CD14-positive monocyte (primary cell): ENCODE results near the gene SRRM3. TPM values are rescaled to one million over a fixed set of nuclear protein-coding genes. Genes with fewer than 3 reads are reported as not detected.

Source experiments
- DNase-seq, 3 donors: peaks; one replicate each; pipeline ENCODE4 v3.0.0-alpha.2; 2011 to 2022
- H2AFZ ChIP-seq: 2 replicates; pipeline ENCODE4 v1.6.0; 2012; ENCODE audit warnings: mild to moderate bottlenecking, low read depth, low read length, inconsistent platforms; ENCODE audit not compliant: insufficient read depth, poor library complexity, severe bottlenecking
- H3K27ac ChIP-seq, 2 donors: 1 replicate in 1 of 2; 2 replicates in 1 of 2; pipeline ENCODE4 v1.5.1; 2012 to 2013; ENCODE audit warnings: low read length in 2 of 2, control low read depth in 1 of 2, inconsistent platforms in 1 of 2, low read depth in 1 of 2, mild to moderate bottlenecking in 1 of 2
- H3K27me3 ChIP-seq, 2 donors: one replicate each; pipeline versions ENCODE4 v1.6.0 to v1.6.1; 2011 to 2013; ENCODE audit warnings: low read length in 2 of 2; ENCODE audit not compliant: control insufficient read depth in 2 of 2, insufficient read depth in 2 of 2
- H3K36me3 ChIP-seq, 2 donors: replicated peaks in 1 of 2; 1 replicate in 1 of 2; 2 replicates in 1 of 2; pipeline versions ENCODE4 v1.5.1 to v1.6.1; 2012 to 2013; ENCODE audit warnings: low read length in 2 of 2, control low read depth in 1 of 2, inconsistent platforms in 1 of 2, mild to moderate bottlenecking in 1 of 2; ENCODE audit not compliant: insufficient read depth in 2 of 2, control insufficient read depth in 1 of 2
- H3K4me1 ChIP-seq, 2 donors: 1 replicate in 1 of 2; 2 replicates in 1 of 2; pipeline versions ENCODE4 v1.5.1 to v1.6.1; 2012 to 2013; ENCODE audit warnings: low read length in 2 of 2, control low read depth in 1 of 2, inconsistent platforms in 1 of 2, mild to moderate bottlenecking in 1 of 2, moderate library complexity in 1 of 2; ENCODE audit not compliant: insufficient read depth in 2 of 2, control insufficient read depth in 1 of 2
- H3K4me2 ChIP-seq: replicated peaks from 2 replicates; pipeline ENCODE3; 2012; ENCODE audit warnings: low read length, moderate library complexity, mild to moderate bottlenecking; ENCODE audit not compliant: poor library complexity, severe bottlenecking; ENCODE audit errors: extremely low read depth
- H3K4me3 ChIP-seq, 3 experiments: fragments of 200-600 bp in 1 of 3; sonication (generic) in 1 of 3; replicated peaks in 1 of 3; 1 replicate in 2 of 3; 2 replicates in 1 of 3; pipeline ENCODE4 v1.5.1; 2011 to 2013; ENCODE audit warnings: low read length in 3 of 3, mild to moderate bottlenecking in 3 of 3, control low read depth in 2 of 3, low read depth in 2 of 3, inconsistent platforms in 1 of 3, moderate library complexity in 1 of 3
- H3K79me2 ChIP-seq: 2 replicates; pipeline ENCODE4 v1.6.0; 2012; ENCODE audit warnings: mild to moderate bottlenecking, control low read depth, inconsistent platforms, low read length, moderate library complexity; ENCODE audit not compliant: insufficient read depth
- H3K9ac ChIP-seq: 2 replicates; pipeline ENCODE4 v1.6.0; 2017; ENCODE audit warnings: low read length, mild to moderate bottlenecking; ENCODE audit not compliant: insufficient read depth, poor library complexity, severe bottlenecking
- H3K9me3 ChIP-seq, 2 donors: replicated peaks in 1 of 2; 1 replicate in 1 of 2; 2 replicates in 1 of 2; pipeline versions ENCODE4 v1.5.1 to v1.6.1; 2012 to 2013; ENCODE audit warnings: low read length in 2 of 2, control low read depth in 1 of 2; ENCODE audit not compliant: control insufficient read depth in 1 of 2, insufficient read depth in 1 of 2
- H4K20me1 ChIP-seq: 2 replicates; pipeline ENCODE4 v1.6.0; 2012; ENCODE audit warnings: mild to moderate bottlenecking, low read length, control low read depth, moderate library complexity; ENCODE audit not compliant: insufficient read depth
- H3K27ac Mint-ChIP-seq, 7 donors: one replicate each; pipeline ENCODE4 v1.8.0; 2020; ENCODE audit warnings: mild to moderate bottlenecking in 7 of 7, mixed read lengths in 7 of 7, moderate library complexity in 6 of 7, inconsistent platforms in 2 of 7
- H3K27me3 Mint-ChIP-seq, 3 donors: one replicate each; pipeline ENCODE4 v1.8.0; 2021 to 2022; ENCODE audit warnings: low read depth in 3 of 3, mild to moderate bottlenecking in 3 of 3, mixed read lengths in 3 of 3, moderate library complexity in 3 of 3, inconsistent platforms in 1 of 3
- H3K36me3 Mint-ChIP-seq, 2 donors: one replicate each; pipeline ENCODE4 v1.8.0; 2020; ENCODE audit warnings: mixed read lengths in 2 of 2, inconsistent platforms in 1 of 2, mild to moderate bottlenecking in 1 of 2
- H3K4me1 Mint-ChIP-seq: one replicate; pipeline ENCODE4 v1.8.0; 2020; ENCODE audit warnings: mild to moderate bottlenecking, mixed read lengths
- H3K4me3 Mint-ChIP-seq, 2 donors: one replicate each; pipeline ENCODE4 v1.8.0; 2020; ENCODE audit warnings: mild to moderate bottlenecking in 2 of 2, mixed read lengths in 2 of 2, moderate library complexity in 1 of 2
- H3K9me3 Mint-ChIP-seq, 7 donors: one replicate each; pipeline ENCODE4 v1.8.0; 2020 to 2022; ENCODE audit warnings: mixed read lengths in 7 of 7, mild to moderate bottlenecking in 6 of 7, moderate library complexity in 6 of 7, inconsistent platforms in 2 of 7
- CTCF ChIP-seq: fragments of 200-600 bp; IDR thresholded peaks from one replicate; pipeline ENCODE4 v1.8.0; 2022; ENCODE audit warnings: antibody characterized with exemption, mild to moderate bottlenecking
- WGBS: methylation state at CpG from one replicate; pipeline ENCODE4 v1.1.5; 2013; ENCODE audit warnings: missing lambda C conversion rate; ENCODE audit not compliant: insufficient coverage; 5-methylcytosine and 5-hydroxymethylcytosine counted together
- intact Hi-C, 2 donors: fragments of 100-400 bp; cut with micrococcal nuclease; formaldehyde crosslinking; loops; one replicate each; pipeline versions ENCODE4 v1.15.0 to v1.15.1; 2023
- polyA plus RNA-seq, 3 donors: library from polyadenylated mRNA; depleted of rRNA in 1 of 3; unstranded in 2 of 3; stranded (reverse) in 1 of 3; fragments of 300-500 nt in 2 of 3; fragments of >200 nt in 1 of 3; fragmentation: Illumina TruSeq in 2 of 3; gene quantifications; 1 replicate in 2 of 3; 2 replicates in 1 of 3; pipeline ENCODE4 v1.2.3, GENCODE V29; 2012 to 2021

SRRM3 gene
- polyA plus RNA-seq, 3 donors: not detected

GRCh38 chr7:76332078-76332477 is 130.4 kb downstream of the SRRM3 start:
- no peaks in the 10 kb centered on the region for H3K27me3 ChIP-seq
- H3K27me3 Mint-ChIP-seq: no peaks in the 10 kb centered on the region
- H3K36me3 Mint-ChIP-seq: peaks cover 33 to 55% of the 10 kb centered on the region in 2 donors
- peaks cover 99% of the 10 kb centered on the region for H4K20me1 ChIP-seq
- no peaks in the 10 kb centered on the region for H3K9me3 Mint-ChIP-seq
- peaks cover 25 to 28% of the 10 kb centered on the region in 2 donors for H3K4me1 ChIP-seq
- no peak overlapping the region for H2AFZ ChIP-seq
- no peak overlapping the region for H3K9ac ChIP-seq
- H3K9me3 ChIP-seq: no peaks in the 10 kb centered on the region
- WGBS: 21% methylated on average over 5 of the region's 9 CpGs
- peaks cover 100% of the 10 kb centered on the region for H3K79me2 ChIP-seq
- no peak overlapping the region for H3K4me3 ChIP-seq
- H3K4me3 Mint-ChIP-seq: no peak overlapping the region
- H3K4me2 ChIP-seq: no peak overlapping the region
- H3K27ac Mint-ChIP-seq: peak overlapping the region in 4 of 7 donors; percentile 46 to 72 (median 62)
- intact Hi-C loops: no loop called here
- H3K27ac ChIP-seq: no peak overlapping the region
- peak in 1 of 3 donors; percentile 34 for DNase-seq
- peaks cover 30 to 38% of the 10 kb centered on the region in 2 donors for H3K36me3 ChIP-seq
- H3K4me1 Mint-ChIP-seq: peaks cover 69% of the 10 kb centered on the region
- TF ChIP-seq CTCF: no peak

DNA sequence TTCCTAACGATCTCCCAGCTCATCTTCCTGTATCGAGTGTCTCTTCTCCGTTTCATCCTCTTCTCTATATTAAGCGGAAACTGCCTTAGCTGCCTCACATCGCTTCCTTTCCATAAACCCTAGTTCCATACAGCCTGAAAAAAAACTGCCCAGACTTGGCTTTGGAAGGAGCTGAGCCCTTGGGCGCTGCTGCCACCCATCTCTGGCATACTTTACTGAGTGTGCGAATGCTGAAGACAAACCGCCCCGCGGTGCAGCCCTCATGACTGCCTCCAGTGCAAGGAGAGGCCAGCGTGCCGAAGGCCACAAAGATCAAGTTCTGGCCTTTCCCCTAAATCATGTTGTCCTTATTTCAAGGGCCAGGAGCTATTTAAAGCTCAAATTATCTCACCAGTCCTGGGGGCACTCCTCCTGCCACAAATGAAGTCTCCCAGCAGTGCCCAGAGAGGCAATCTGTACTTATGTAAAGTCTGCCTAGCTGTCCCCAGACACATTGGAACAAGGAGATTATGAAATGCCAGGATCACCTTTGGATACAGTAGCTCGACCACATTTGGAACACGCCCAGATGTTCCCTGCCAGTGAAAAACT is 131.9 kb downstream of the SRRM3 start:
- no peak overlapping the region for H2AFZ ChIP-seq
- H3K4me2 ChIP-seq: peak overlapping the region; percentile 24
- 26% methylated on average over 12 of the region's 14 CpGs for WGBS
- H3K36me3 Mint-ChIP-seq: peaks cover 28 to 58% of the 10 kb centered on the region in 2 donors
- peaks cover 19 to 43% of the 10 kb centered on the region in 2 donors for H3K36me3 ChIP-seq
- peaks cover 100% of the 10 kb centered on the region for H3K79me2 ChIP-seq
- H3K4me1 ChIP-seq: peaks cover 26 to 33% of the 10 kb centered on the region in 2 donors
- intact Hi-C loops: no loop called here
- H3K27me3 ChIP-seq: no peaks in the 10 kb centered on the region
- H3K9me3 ChIP-seq: no peaks in the 10 kb centered on the region
- no peaks in the 10 kb centered on the region for H3K27me3 Mint-ChIP-seq
- peak overlapping the region in 1 of 2 donors; percentile 23 for H3K4me3 Mint-ChIP-seq
- H3K9ac ChIP-seq: no peak overlapping the region
- peak overlapping the region; percentile 42 to 63 for H3K27ac ChIP-seq
- peaks cover 68% of the 10 kb centered on the region for H3K4me1 Mint-ChIP-seq
- H3K4me3 ChIP-seq: no peak overlapping the region
- H3K9me3 Mint-ChIP-seq: no peaks in the 10 kb centered on the region
- peaks cover 100% of the 10 kb centered on the region for H4K20me1 ChIP-seq
- TF ChIP-seq CTCF: no peak
- DNase-seq: peak; percentile 27 to 51 (median 39)
- peak overlapping the region; percentile 68 to 86 (median 75) for H3K27ac Mint-ChIP-seq
